NCI-H526 (cell line): ENCODE results near the gene USP35.

ENCODE experiments used
- DNase-seq, 2 experiments: peaks; one replicate each; lab custom pipeline; 2025; lab: John Stamatoyannopoulos, UW

The USP35 gene

GRCh38 chr11:78188286-78189173, at the start of gene USP35, which contains the start of gene KCTD21:
TSS of gene USP35 (plus strand) at chr11:78188919. CDS start at chr11:78196246, 7,327 bp downstream.
TSS of gene KCTD21 (minus strand) at chr11:78188626. CDS start at chr11:78174554, 14,072 bp downstream.
- peak; percentile 96 to 99 for DNase-seq

- peak; percentile 92 to 98 for DNase-seq
These were observed 49.0 kb upstream of the USP35 start, which contains the start of gene ALG8 for GRCh38 chr11:78139422-78140391. TSS of gene ALG8 (minus strand) at chr11:78139626. CDS start at chr11:78139588, 38 bp downstream.

DNA sequence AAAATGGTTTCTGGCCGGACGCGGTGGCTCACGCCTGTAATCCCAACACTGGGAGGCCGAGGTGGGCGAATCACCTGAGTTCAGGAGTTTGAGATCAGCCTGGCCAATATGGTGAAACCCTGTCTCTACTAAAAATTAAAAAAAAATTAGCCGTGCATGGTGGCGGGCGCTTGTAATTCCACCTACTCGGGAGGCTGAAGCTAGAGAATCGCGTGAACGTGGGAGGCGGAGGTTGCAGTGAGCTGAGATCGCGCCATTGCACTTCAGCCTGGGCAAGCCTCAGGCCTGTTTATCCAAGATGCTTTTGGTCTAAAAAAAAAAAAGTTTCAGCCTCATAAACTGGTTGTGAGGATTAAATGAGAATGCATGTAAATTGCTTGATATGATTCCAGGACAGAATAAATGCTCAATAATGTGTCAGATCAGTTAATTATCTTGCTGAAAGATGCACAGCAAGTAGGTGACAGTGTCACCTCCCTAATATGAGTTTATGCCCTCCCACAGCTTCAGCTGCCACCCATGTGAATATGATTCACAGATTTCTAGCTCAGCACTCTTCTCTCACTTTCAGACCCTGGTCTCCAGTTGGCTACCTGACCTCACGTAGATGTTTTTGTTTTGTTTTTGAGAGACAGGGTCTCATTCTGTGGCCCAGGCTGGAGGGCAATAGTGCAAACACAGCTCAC, 48.2 kb upstream of the USP35 start:
- no peak for DNase-seq

GRCh38 chr11:78145511-78146025, 43.2 kb upstream of the USP35 start:
- DNase-seq: no peak

DNA sequence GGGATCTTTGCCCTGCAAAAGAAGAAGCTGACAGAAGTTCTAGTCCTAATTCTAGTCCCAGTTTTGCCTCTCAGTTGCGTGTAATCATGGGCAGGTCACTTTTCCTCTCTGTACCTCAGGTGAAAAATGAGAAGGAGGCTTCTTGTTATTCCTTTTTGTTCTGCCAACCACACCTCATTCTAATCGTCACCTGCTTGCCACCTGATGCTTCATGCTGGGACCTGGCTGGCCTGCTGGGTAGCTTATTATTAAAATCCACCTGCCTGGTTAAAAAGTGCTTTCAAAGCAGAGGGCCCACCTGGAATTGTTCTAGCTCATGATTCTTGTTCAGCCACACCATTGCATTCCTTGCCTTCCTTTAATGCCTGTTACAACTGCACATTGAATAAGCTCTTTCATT, 40.9 kb upstream of the USP35 start:
- DNase-seq: peak in 1 of 2 experiments; percentile 63

GRCh38 chr11:78149646-78150045, 39.1 kb upstream of the USP35 start:
- DNase-seq: peak in 1 of 2 experiments; percentile 25

DNA sequence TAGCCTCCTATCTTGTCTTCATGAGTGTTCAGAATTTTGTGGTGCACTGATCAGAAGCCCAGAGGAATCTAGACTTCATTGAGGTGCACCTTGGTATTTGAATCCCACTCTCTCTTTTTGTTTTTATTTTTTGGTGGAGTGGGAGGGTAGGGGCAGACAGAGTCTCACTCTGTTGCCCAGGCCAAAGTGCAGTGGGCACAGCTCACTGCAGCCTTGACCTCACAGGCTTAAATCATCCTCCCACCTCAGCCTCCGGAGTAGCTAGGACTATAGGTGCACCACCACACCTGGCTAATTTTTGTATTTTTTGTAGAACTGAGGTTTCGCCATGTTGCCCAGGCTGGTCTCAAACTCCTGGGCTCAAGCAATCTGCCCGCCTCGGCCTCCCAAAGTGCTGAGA, 38.4 kb upstream of the USP35 start:
- DNase-seq: no peak

- DNase-seq: no peak
These were observed 38.0 kb upstream of the USP35 start for GRCh38 chr11:78150754-78151153.

DNA sequence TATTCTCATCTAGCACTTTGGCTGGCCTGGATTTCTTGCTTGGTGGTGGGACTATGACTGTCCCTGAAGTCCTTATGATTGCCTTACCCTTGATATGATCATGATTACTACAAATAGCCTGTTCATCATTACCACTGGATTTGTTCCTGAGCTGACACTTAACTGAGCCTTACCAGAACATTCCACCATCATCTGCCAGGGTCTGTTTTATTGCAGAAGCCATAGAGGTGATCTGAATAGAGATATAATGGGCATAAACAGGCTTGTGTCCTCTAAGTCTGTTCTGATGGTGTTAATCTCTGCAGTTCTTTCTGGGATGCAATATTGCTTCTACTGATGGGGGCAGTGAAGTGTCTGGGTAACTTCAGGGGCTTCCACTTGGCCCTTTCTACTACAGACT, 36.9 kb upstream of the USP35 start:
- no peak for DNase-seq

DNA sequence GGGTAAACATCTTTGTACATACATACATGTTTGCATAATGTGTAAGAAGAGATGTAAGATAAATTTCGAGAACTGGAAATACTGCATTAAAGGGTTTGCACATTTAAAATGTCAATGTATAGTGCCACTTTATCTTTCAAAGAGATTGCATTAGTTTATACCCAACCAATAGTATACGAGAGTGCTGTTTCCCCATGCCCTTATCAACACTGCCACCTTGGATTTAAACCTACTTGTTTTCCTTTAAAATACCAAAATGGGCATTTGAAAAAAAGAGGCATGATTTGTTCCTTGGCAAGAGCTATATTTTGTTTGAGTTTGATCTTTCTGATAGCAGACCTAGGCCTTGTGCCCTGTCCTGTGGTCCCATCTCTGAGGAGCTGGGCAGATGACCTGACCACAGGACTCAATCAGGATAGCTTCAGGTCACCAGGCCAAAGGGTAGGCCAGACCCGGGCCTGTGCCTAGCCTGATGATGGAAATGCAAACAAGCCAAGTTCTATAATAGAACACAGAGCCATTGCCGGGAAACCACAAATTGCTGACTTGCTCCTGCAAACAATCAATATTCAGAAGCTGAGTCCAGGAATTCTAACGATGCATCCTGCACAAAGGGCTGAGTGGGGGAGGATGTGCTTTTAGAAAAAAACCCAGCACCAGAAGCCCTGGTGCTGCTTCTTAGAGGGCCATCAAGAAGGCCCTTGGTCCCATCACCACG, 32.4 kb upstream of the USP35 start:
- DNase-seq: peak in 1 of 2 experiments; percentile 36

- DNase-seq: no peak
These were observed 29.6 kb upstream of the USP35 start for GRCh38 chr11:78158987-78159652.

GRCh38 chr11:78160557-78160956, 28.2 kb upstream of the USP35 start:
- DNase-seq: no peak

DNA sequence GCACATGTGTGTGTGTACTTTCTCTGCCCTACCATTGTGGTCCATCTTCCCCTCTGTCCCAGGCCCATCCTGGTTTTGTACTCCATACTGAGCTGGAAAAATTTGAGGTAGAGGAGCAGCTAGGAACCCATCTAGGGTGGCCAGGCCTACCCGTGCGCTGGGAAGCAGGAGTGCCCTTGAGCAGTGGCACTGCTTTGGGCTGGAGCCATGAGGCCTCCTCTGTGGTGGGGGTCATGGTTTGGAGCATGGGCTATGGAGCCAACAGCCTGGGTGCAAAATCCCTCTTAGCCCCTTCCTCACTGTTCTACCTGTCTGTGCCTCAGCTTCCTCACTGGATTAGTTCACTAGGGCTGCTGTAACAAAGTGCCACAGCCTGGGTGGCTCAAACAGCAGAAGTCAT, 27.4 kb upstream of the USP35 start:
- DNase-seq: no peak

DNA sequence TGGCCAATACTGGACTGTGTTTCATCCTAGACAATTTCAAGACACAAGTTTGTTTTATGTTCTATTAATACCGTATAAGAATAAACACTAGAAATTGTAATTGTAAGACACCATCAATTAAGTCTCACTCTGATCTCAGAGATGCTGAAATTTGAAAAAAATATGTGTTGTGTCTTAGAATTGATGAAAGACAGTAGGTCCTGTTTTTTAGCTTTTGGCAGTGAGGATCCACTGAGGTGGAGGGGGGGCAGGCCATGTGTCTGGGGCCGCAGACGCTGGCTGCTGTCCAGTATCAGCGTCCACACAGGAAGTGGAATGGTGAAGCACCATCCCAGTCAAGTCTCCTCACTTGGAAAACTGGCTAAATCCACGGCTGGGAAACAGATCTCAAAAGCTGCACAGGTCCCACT, 26.8 kb upstream of the USP35 start:
- no peak for DNase-seq

- no peak for DNase-seq
These were observed 24.9 kb upstream of the USP35 start for GRCh38 chr11:78163828-78164227.

DNA sequence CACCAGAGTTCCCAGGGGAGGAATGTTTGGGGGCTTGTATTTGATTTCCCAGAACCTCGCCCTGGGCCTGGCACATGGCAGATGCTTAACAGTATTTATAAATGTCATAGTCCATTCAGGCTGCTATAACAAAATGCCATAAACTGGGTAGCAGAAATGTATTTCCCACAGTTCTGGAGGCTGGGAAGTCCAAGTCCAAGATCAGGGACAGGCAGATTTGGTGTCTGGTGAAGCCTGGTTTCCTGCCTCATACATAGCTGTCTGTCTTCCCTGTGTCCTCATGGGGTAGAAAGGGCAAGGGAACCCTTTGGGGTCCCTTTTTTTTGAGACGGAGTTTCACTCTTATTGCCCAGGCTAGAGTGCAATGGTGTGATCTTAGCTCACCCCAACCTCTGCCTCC, 24.2 kb upstream of the USP35 start:
- DNase-seq: no peak

DNA sequence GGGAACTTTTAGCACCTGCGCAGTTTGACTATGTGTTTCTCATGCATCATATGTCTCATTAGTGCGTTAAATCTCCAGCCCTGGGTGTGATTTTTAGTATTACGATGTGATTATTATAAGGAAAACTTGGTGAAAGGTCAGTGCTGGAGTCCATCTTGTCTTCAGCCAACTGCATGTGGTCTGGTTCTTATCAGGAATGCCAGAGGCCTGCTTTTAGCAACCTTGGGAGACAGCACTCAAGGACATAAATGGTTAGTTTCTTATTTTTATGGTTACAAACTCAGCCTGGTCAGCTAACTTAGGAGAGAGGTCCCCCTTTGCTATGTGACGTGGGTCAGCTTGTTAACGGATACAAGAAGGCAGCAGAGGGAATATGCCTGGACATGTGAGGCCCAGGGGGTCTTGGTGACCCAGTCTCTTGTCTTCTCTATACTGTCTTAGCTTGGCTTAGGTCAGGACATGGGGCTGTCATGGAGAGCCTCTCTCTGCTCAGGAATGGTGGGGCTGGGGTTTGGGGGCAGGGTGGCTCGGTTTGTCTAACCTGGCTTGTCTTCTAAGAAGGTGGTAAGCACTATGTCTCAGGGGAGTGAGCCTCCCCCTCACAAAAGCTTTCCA, 21.8 kb upstream of the USP35 start:
- DNase-seq: no peak

DNA sequence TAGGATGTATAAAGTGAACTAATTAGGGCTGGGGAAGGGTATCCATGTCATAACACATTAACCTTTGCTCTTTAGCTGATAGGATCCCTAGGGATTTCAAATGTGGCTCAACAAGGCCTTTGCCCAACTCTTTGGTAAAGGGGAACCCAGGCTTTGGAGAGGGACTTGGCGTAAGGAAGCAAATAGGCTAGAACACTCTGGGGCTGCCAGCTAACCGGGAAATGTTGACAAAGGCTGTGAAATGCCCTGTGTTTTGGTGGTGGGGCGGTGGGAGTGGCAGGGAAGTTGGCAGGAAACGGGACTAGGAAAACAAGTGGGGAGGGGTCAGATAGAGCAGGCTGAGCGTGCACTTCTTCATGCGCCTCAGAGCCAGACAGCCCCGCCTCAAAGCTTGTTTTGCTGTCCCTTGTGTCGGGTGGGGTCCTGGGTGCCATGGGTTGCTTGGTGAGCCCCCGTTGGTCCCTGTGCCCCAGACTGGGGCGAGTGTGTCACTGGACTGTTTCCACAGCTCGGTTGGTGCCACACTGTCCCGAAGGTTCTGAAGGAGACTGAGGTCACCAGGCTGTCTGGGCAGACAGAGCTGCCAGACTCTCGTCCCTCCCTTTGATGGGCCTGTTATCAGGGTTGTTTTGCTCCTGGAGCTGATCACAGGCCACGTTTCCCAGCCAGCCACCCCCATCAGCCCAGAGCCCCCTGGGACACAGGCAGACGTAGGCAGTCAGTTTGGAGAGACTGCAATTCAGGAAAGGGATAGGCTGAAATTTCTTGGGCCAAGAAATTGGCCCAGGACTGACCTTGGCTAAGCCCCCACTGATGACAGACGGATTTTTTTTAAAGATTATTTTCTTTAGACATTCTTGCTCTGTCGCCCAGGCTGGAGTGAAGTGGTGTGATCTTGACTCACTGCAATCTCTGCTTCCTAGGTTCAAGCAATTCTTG, 19.9 kb upstream of the USP35 start:
- no peak for DNase-seq

- DNase-seq: no peak
These were observed 18.3 kb upstream of the USP35 start for GRCh38 chr11:78170413-78170812.
